NCI-H2196 (cell line): Measurements from ENCODE around the gene C9orf72.
"Not testable (repeated sequence)": the region's sequence is repeated elsewhere in the genome, so short reads cannot be mapped to it uniquely, and the experiment has no call there.

Source experiments
- DNase-seq: peaks from one replicate; lab custom pipeline; 2025; ENCODE audit not compliant: unreplicated experiment; lab: John Stamatoyannopoulos, UW

Gene C9orf72

GRCh38 chr9:27572918-27573633 lies at the start of gene C9orf72:
C9orf72 (minus strand) TSS chr9:27573481; CDS start chr9:27567120, 6,361 bp downstream.
- DNase-seq, result peak; percentile 85

GRCh38 chr9:27622693-27623340 lies 49.5 kb upstream of the C9orf72 start:
- no peak for DNase-seq

GRCh38 chr9:27619743-27620142 lies 46.5 kb upstream of the C9orf72 start:
- DNase-seq, result no peak

GRCh38 chr9:27618066-27618465 lies 44.8 kb upstream of the C9orf72 start:
- no peak for DNase-seq

- no peak for DNase-seq
These were observed 41.3 kb upstream of the C9orf72 start for GRCh38 chr9:27614551-27614950.

- not testable (repeated sequence) for DNase-seq
These were observed 38.8 kb upstream of the C9orf72 start for GRCh38 chr9:27612036-27612435.

- no peak for DNase-seq
These were observed 37.3 kb upstream of the C9orf72 start for GRCh38 chr9:27610622-27611021.

- no peak for DNase-seq
These were observed 29.7 kb upstream of the C9orf72 start for GRCh38 chr9:27602954-27603353.

GRCh38 chr9:27602142-27602861 lies 29.0 kb upstream of the C9orf72 start:
- no peak for DNase-seq

- no peak for DNase-seq
These were observed 28.1 kb upstream of the C9orf72 start for GRCh38 chr9:27601396-27601795.

GRCh38 chr9:27600256-27600655 lies 27.0 kb upstream of the C9orf72 start:
- no peak for DNase-seq

GRCh38 chr9:27599870-27600238 lies 26.6 kb upstream of the C9orf72 start:
- DNase-seq, result no peak

- no peak for DNase-seq
These were observed 26.0 kb upstream of the C9orf72 start for GRCh38 chr9:27599102-27599869.

- no peak for DNase-seq
These were observed 22.5 kb upstream of the C9orf72 start for GRCh38 chr9:27595733-27596132.

GRCh38 chr9:27591672-27592071 lies 18.4 kb upstream of the C9orf72 start:
- no peak for DNase-seq

- DNase-seq, result no peak
These were observed 17.8 kb upstream of the C9orf72 start for GRCh38 chr9:27591093-27591492.

- no peak for DNase-seq
These were observed 17.4 kb upstream of the C9orf72 start for GRCh38 chr9:27590651-27591050.

GRCh38 chr9:27589462-27589861 lies 16.2 kb upstream of the C9orf72 start:
- no peak for DNase-seq

GRCh38 chr9:27586304-27586703 lies 13.0 kb upstream of the C9orf72 start:
- DNase-seq, result no peak

- DNase-seq, result no peak
These were observed 11.7 kb upstream of the C9orf72 start for GRCh38 chr9:27584931-27585330.

- no peak for DNase-seq
These were observed 9.5 kb upstream of the C9orf72 start for GRCh38 chr9:27582794-27583193.
